ENCODE measurements around the gene DHX40. TPM values are rescaled to one million over a fixed set of nuclear protein-coding genes. Genes with fewer than 3 reads are reported as not detected.

The DHX40 gene, protein sequence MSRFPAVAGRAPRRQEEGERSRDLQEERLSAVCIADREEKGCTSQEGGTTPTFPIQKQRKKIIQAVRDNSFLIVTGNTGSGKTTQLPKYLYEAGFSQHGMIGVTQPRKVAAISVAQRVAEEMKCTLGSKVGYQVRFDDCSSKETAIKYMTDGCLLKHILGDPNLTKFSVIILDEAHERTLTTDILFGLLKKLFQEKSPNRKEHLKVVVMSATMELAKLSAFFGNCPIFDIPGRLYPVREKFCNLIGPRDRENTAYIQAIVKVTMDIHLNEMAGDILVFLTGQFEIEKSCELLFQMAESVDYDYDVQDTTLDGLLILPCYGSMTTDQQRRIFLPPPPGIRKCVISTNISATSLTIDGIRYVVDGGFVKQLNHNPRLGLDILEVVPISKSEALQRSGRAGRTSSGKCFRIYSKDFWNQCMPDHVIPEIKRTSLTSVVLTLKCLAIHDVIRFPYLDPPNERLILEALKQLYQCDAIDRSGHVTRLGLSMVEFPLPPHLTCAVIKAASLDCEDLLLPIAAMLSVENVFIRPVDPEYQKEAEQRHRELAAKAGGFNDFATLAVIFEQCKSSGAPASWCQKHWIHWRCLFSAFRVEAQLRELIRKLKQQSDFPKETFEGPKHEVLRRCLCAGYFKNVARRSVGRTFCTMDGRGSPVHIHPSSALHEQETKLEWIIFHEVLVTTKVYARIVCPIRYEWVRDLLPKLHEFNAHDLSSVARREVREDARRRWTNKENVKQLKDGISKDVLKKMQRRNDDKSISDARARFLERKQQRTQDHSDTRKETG
- 10 to 100 TPM; 36.8 to 53.2 (median 41.3) TPM for total RNA-seq
- 10 to 100 TPM; 13.8 to 16.2 (median 14.6) TPM for polyA plus RNA-seq

DNA sequence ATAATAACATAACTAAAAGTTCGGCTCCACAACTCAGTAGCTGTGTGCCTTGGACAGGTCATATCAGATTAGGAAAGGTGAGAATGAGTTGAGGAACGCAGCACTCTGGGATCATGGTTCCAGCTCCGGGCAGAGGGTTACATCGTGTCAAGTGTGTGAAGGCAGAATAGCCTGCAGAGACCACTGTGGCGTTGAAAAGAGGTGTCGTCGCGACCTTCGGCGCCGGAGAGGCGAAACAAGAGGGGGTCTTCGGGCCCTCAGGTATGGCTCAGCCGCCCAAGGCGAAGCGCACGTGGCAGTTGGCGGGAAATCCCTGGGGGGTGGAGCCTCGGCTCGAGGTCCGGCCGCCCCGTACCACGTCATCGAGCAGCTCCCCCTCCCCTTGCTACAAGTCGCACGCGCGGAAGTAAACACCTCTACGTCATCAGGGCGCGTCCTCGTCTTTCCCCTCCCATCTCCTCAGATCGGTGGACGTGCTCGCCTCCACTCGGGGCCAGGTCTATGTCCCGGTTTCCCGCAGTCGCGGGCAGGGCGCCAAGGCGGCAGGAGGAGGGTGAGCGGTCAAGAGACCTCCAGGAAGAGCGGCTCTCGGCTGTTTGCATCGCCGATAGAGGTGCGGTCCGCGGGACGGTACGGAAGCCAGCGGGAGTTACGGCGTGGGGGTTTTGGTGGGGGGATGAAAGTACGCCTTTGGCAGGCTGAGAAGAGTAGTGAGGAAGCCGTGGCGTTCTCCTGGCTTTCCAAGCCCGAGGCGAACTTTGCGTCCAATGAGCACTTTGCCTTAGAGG lies at the start of gene DHX40:
Gene DHX40 (plus strand): TSS at position 440 of the 788 bp plus-strand sequence. CDS start 62 bp downstream, at position 502.
- TF ChIP-seq POLR2A (IDR thresholded peaks at IDR 0.05) (peak in 1 of 2 donors; percentile 25), EP300 (IDR thresholded peaks at IDR 0.05) (peak in 2 of 4 donors; percentile 38 to 63), POLR2AphosphoS5 (IDR thresholded peaks at IDR 0.05) (peak; percentile 59 to 91 (median 84))
- TF ChIP-seq, protein P1, sequence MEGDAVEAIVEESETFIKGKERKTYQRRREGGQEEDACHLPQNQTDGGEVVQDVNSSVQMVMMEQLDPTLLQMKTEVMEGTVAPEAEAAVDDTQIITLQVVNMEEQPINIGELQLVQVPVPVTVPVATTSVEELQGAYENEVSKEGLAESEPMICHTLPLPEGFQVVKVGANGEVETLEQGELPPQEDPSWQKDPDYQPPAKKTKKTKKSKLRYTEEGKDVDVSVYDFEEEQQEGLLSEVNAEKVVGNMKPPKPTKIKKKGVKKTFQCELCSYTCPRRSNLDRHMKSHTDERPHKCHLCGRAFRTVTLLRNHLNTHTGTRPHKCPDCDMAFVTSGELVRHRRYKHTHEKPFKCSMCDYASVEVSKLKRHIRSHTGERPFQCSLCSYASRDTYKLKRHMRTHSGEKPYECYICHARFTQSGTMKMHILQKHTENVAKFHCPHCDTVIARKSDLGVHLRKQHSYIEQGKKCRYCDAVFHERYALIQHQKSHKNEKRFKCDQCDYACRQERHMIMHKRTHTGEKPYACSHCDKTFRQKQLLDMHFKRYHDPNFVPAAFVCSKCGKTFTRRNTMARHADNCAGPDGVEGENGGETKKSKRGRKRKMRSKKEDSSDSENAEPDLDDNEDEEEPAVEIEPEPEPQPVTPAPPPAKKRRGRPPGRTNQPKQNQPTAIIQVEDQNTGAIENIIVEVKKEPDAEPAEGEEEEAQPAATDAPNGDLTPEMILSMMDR (IDR thresholded peaks at IDR 0.05): no peak
- peak; percentile 98 for DNase-seq
- Histone ChIP-seq H3K27me3 (no peaks in the 10 kb centered on the region), H3K36me3 (peaks cover 0 to under 1% (median 0%) of the 10 kb centered on the region in 4 donors), H3K4me1 (peaks cover 0 to 12% (median 12%) of the 10 kb centered on the region in 4 donors), H3K27ac (peak within 1 kb of the TSS; percentile 84 to 92 (median 86)), H3K4me3 (peak within 1 kb of the TSS; percentile 77 to 98 (median 84)), H3K9me3 (no peaks in the 10 kb centered on the region)
- intact Hi-C loops (cut with DNase I): loop anchor here (5.0 kb wide), 1 partner anchor 52 kb away; the partner anchor contains the start of gene CLTC
- WGBS, 2 donors: 8 to 18% methylated on average over 62 of the region's 62 CpGs

DNA sequence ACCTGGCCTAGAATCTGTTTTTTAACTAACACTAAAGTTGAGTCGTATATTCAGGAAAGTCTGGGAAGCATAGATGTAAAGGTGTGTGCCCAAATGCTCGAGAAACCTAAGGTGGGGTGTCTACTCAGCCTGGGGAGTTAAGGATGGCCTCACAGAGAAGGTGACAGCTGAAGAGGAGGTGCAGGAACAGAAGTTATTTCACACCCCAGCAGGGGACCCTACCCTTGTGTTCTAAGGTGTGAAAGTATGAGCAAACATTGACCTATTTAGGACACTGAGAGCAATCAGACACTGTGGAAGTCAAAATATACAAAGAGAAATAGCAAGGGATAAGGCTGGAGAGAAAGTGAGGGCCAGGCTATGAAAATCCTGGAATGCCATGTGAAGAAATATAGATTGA lies 49.0 kb upstream of the DHX40 start:
- H3K4me3 ChIP-seq: no peak overlapping the region
- H3K9me3 ChIP-seq: no peaks in the 10 kb centered on the region
- intact Hi-C loops (cut with DNase I): no loop called here
- H3K27me3 ChIP-seq: no peaks in the 10 kb centered on the region
- H3K27ac ChIP-seq: no peak overlapping the region
- H3K36me3 ChIP-seq: no peaks in the 10 kb centered on the region
- TF ChIP-seq EP300 (IDR thresholded peaks at IDR 0.05): no peak
- TF ChIP-seq, protein P1 (IDR thresholded peaks at IDR 0.05): no peak
- no peak for TF ChIP-seq POLR2AphosphoS5 (IDR thresholded peaks at IDR 0.05)
- no peak for TF ChIP-seq POLR2A (IDR thresholded peaks at IDR 0.05)
- DNase-seq: no peak
- H3K4me1 ChIP-seq: peaks cover 0 to 13% (median 3%) of the 10 kb centered on the region in 4 donors
- WGBS, 2 donors: 86 to 91% methylated on average over 2 of the region's 2 CpGs

DNA sequence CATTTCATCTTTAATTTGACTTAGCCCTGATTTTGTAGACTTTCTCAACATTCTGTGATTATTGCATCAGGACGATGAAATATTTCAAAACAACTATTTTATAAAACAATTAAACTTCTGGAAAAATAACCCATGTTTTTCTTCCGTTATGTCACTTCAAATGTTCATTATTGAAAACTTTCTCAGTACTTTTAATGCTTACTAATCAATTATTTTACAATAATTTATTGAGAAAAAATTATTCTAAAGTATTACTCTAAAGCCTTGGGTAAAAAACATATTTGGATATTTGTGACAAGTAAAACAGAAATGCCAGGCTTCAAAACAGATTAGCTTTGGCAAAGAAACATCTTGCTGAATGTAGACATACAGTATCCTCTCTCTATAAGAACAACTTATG lies 46.3 kb upstream of the DHX40 start:
- no peak overlapping the region for H3K4me3 ChIP-seq
- H3K4me1 ChIP-seq: peaks cover 0 to 13% (median 3%) of the 10 kb centered on the region in 4 donors
- no peaks in the 10 kb centered on the region for H3K9me3 ChIP-seq
- intact Hi-C loops (cut with DNase I): no loop called here
- TF ChIP-seq POLR2A (IDR thresholded peaks at IDR 0.05) (no peak), EP300 (IDR thresholded peaks at IDR 0.05) (no peak), POLR2AphosphoS5 (IDR thresholded peaks at IDR 0.05) (no peak)
- TF ChIP-seq, protein P1 (IDR thresholded peaks at IDR 0.05): no peak
- no peak for DNase-seq
- WGBS, 2 donors: 93 to 96% methylated on average over 2 of the region's 2 CpGs
- H3K27me3 ChIP-seq: no peaks in the 10 kb centered on the region
- H3K27ac ChIP-seq: no peak overlapping the region
- H3K36me3 ChIP-seq: no peaks in the 10 kb centered on the region

DNA sequence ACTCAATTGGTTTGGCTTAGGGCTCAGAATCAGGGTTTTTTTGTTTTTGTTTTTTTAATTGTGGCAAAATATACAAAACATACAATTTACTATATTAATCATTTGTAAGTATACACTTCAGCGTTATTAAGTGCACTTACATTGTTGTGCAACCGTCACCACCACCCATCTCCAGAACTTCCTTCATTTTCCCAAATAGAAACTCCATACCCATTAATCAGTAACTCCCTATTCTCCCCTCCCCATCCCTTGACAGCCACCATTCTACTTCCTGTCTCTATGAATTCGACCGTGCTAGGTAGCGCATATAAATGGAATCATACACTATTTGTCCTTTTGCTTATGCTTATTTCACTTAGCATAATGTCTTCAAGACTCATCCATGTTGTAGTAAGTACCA lies 45.2 kb upstream of the DHX40 start:
- DNase-seq: no peak
- Histone ChIP-seq H3K9me3 (no peaks in the 10 kb centered on the region), H3K4me1 (peaks cover 0 to 8% (median 0%) of the 10 kb centered on the region in 4 donors), H3K27me3 (no peaks in the 10 kb centered on the region), H3K36me3 (no peaks in the 10 kb centered on the region), H3K27ac (no peak overlapping the region), H3K4me3 (no peak overlapping the region)
- no peak for TF ChIP-seq POLR2A (IDR thresholded peaks at IDR 0.05)
- TF ChIP-seq, protein P1 (IDR thresholded peaks at IDR 0.05): no peak
- TF ChIP-seq EP300 (IDR thresholded peaks at IDR 0.05): no peak
- no peak for TF ChIP-seq POLR2AphosphoS5 (IDR thresholded peaks at IDR 0.05)
- intact Hi-C loops (cut with DNase I): loop anchor here (5.0 kb wide), 1 partner anchor 208 kb away; no protein-coding TSS in a partner anchor
- WGBS, 2 donors: 78 to 85% methylated on average over 5 of the region's 5 CpGs
